K562 (cell line): ENCODE data around the gene GSX2. TPM values are rescaled to one million over a fixed set of nuclear protein-coding genes. Genes with fewer than 3 reads are reported as not detected.

ENCODE experiments used
- ATAC-seq: fragments of 200-7000 bp; cut with Tn5 transposase; 3 replicates; pipeline ENCODE4 v1.9.1; 2020; ENCODE audit warnings: moderate library complexity
- BruUV-seq: library from RNA; stranded (reverse); fragments of 400-500 nt; replicated peaks from 2 replicates; lab custom pipeline; 2021; lab: Mats Ljungman, UMichigan
- CTCF ChIA-PET: fragments of 300-600 bp; formaldehyde crosslinking; extraction: SDS; loops from one replicate; lab custom pipeline; 2021; ENCODE audit warnings: low intra/inter-chr PET ratio; lab: Yijun Ruan, JAX
- POLR2A ChIA-PET: fragments of 300-600, 350-650 bp; sonication (Branson Sonifier 250); formaldehyde crosslinking; extraction: SDS; loops from one replicate; lab custom pipeline; 2021; ENCODE audit warnings: antibody characterized with exemption, inconsistent platforms; lab: Yijun Ruan, JAX
- DNase-seq, 4 experiments: peaks; one replicate each; pipeline versions ENCODE4 v3.0.0 to v3.0.0-alpha.2; 2011 to 2018; ENCODE audit warnings: low spot score in 3 of 4, mixed read lengths in 3 of 4; ENCODE audit errors: extremely low read depth in 1 of 4
- FAIRE-seq: peaks from 2 replicates; lab custom pipeline; 2011; peaks lifted over from hg19 to GRCh38; lab: Jason Lieb, UNC
- H2AFZ ChIP-seq: 2 replicates; pipeline ENCODE4 v1.6.0; 2011; ENCODE audit warnings: low read depth, low read length, control low read depth, inconsistent platforms
- H3K27ac ChIP-seq: fragments of 200-600 bp; 3 replicates; pipeline ENCODE4 v1.8.0; 2011; ENCODE audit warnings: low read depth, mild to moderate bottlenecking, control low read depth, inconsistent platforms, low read length, moderate library complexity, mixed read lengths; ENCODE audit errors: extremely low read depth
- H3K27me3 ChIP-seq, 2 experiments: fragments of 300-600 bp in 1 of 2; 2 replicates in 1 of 2; 3 replicates in 1 of 2; pipeline versions ENCODE4 v1.6.0 to v1.8.0; 2011; ENCODE audit warnings: inconsistent platforms in 2 of 2, low read length in 2 of 2, mild to moderate bottlenecking in 1 of 2, mixed read lengths in 1 of 2, moderate library complexity in 1 of 2; ENCODE audit not compliant: control insufficient read depth in 2 of 2, insufficient read depth in 2 of 2
- H3K36me3 ChIP-seq: fragments of 300-600 bp; 3 replicates; pipeline ENCODE4 v1.8.0; 2011; ENCODE audit warnings: mild to moderate bottlenecking, low read length, inconsistent platforms; ENCODE audit not compliant: control insufficient read depth, insufficient read depth
- H3K4me1 ChIP-seq, 2 experiments: fragments of 200-600 bp in 1 of 2; replicated peaks in 1 of 2; 2 replicates in 1 of 2; 3 replicates in 1 of 2; pipeline versions ENCODE4 v1.5.1 to v1.8.0; 2011; ENCODE audit warnings: inconsistent platforms in 2 of 2, low read length in 2 of 2, mild to moderate bottlenecking in 1 of 2, mixed read lengths in 1 of 2, moderate library complexity in 1 of 2; ENCODE audit not compliant: control insufficient read depth in 2 of 2, insufficient read depth in 2 of 2
- H3K4me2 ChIP-seq: 2 replicates; pipeline ENCODE4 v1.6.1; 2011; ENCODE audit warnings: low read length, control low read depth, inconsistent platforms, mixed read lengths; ENCODE audit not compliant: insufficient read depth
- H3K4me3 ChIP-seq: fragments of 200-600 bp; sonication (generic), shearing (Covaris generic); 2 replicates; pipeline ENCODE4 v1.5.1; 2016; ENCODE audit warnings: control low read depth, inconsistent platforms
- H3K79me2 ChIP-seq: fragments of 200-600 bp; 3 replicates; pipeline ENCODE4 v1.8.0; 2011; ENCODE audit warnings: low read length, inconsistent platforms; ENCODE audit not compliant: control insufficient read depth, insufficient read depth
- H3K9ac ChIP-seq, 2 experiments: 2 replicates each; pipeline versions ENCODE4 v1.6.0 to v1.6.1; 2011; ENCODE audit warnings: low read depth in 2 of 2, low read length in 2 of 2, control low read depth in 1 of 2, inconsistent platforms in 1 of 2, mild to moderate bottlenecking in 1 of 2, mixed read lengths in 1 of 2; ENCODE audit not compliant: insufficient read depth in 1 of 2
- H3K9me1 ChIP-seq: one replicate; pipeline ENCODE4 v1.6.0; 2011; ENCODE audit warnings: inconsistent platforms, mild to moderate bottlenecking, low read length, moderate library complexity; ENCODE audit not compliant: control insufficient read depth, insufficient read depth
- H3K9me3 ChIP-seq: replicated peaks from 2 replicates; pipeline ENCODE4 v1.5.1; 2011; ENCODE audit warnings: low read depth, low read length, inconsistent platforms; ENCODE audit not compliant: control insufficient read depth, insufficient read depth
- H4K20me1 ChIP-seq: replicated peaks from 2 replicates; pipeline ENCODE4 v1.6.1; 2011; ENCODE audit warnings: low read length, inconsistent platforms, mixed read lengths; ENCODE audit not compliant: control insufficient read depth, insufficient read depth
- ATF7 ChIP-seq: fragments of 450-650 bp; IDR thresholded peaks from 2 replicates; pipeline ENCODE4 v1.7.1; 2014; ENCODE audit warnings: mild to moderate bottlenecking, moderate library complexity
- JUNB ChIP-seq: fragments of 450-650 bp; formaldehyde crosslinking; conservative IDR thresholded peaks from 2 replicates; pipeline ENCODE4 v1.4.0; 2020; ENCODE audit warnings: mild to moderate bottlenecking
- LEF1 ChIP-seq: fragments of 450-650 bp; IDR thresholded peaks from 2 replicates; pipeline ENCODE4 v1.6.1; 2016; ENCODE audit warnings: mild to moderate bottlenecking
- MEF2A ChIP-seq: IDR thresholded peaks from 2 replicates; pipeline ENCODE4 v1.6.1; 2011; ENCODE audit warnings: low read depth, mild to moderate bottlenecking, low read length, moderate library complexity; ENCODE audit not compliant: control insufficient read depth
- OTX1 ChIP-seq: fragments of 450-650 bp; formaldehyde crosslinking; IDR thresholded peaks from 2 replicates; pipeline ENCODE4 v1.4.0; 2022; ENCODE audit warnings: mild to moderate bottlenecking
- PHTF2 ChIP-seq: fragments of 250-450 bp; sonication (Bioruptor Pico); IDR thresholded peaks from 2 replicates; pipeline ENCODE4 v1.5.0; 2021; ENCODE audit warnings: mild to moderate bottlenecking
- TRIM25 ChIP-seq: fragments of 450-650 bp; IDR thresholded peaks from 2 replicates; pipeline ENCODE4 v1.7.0; 2016; ENCODE audit warnings: borderline replicate concordance
- U2AF1 ChIP-seq: fragments of 200-400 bp; formaldehyde crosslinking; optimal IDR thresholded peaks from 2 replicates; pipeline ENCODE3; 2017; ENCODE audit warnings: mild to moderate bottlenecking, low read depth, low read length, moderate library complexity
- WGBS: fragments of 100-300 bp; shearing (Covaris generic); methylation state at CpG from one replicate; pipeline ENCODE4 v1.1.6; 2016; ENCODE audit warnings: low coverage, mixed read lengths; ENCODE audit not compliant: insufficient coverage; ENCODE audit errors: missing lambda C conversion rate; 5-methylcytosine and 5-hydroxymethylcytosine counted together
- in situ Hi-C: fragments of 300-500 bp; cut with MboI; formaldehyde crosslinking; loops from 4 replicates; pipeline ENCODE4 v1.15.0; 2018; ENCODE audit warnings: inconsistent platforms, mixed read lengths
- intact Hi-C: fragments of 100-400 bp; cut with micrococcal nuclease; formaldehyde crosslinking; loops from 2 replicates; pipeline ENCODE4 v1.14.2; 2022
- polyA plus RNA-seq, 8 experiments: library from polyadenylated mRNA; depleted of rRNA in 4 of 8; stranded (reverse) in 5 of 8; unstranded in 3 of 8; fragments of >200 nt; fragmentation: Nextera tagmentation in 2 of 8; fragmentation: Illumina TruSeq in 1 of 8; extraction: Ambion mirVana in 2 of 8; extraction: Trizol in 1 of 8; gene quantifications; 2 replicates each; pipeline versions ENCODE4 v1.2.1 to v1.2.3, GENCODE V29; 2011 to 2014; ENCODE audit warnings: inconsistent platforms in 1 of 8, missing spikeins in 1 of 8
- total RNA-seq, 7 experiments: library from RNA; depleted of rRNA in 6 of 7; stranded (reverse); fragments of >200 nt in 6 of 7; fragmentation: Illumina TruSeq in 2 of 7; extraction: Trizol in 2 of 7; gene quantifications; 2 replicates each; pipeline versions ENCODE4 v1.2.1 to v1.2.3, GENCODE V29; 2011 to 2021; ENCODE audit warnings: low replicate concordance in 1 of 7
- TF ChIP-seq, protein P1 (sequence below), 2 experiments: fragments of 200-800 bp in 1 of 2; sonication (Bioruptor generic) in 1 of 2; sonication (generic) in 1 of 2; formaldehyde crosslinking in 1 of 2; IDR thresholded peaks in 1 of 2; conservative IDR thresholded peaks in 1 of 2; 2 replicates each; pipeline versions ENCODE4 v1.5.0 to v1.6.1; 2016 to 2020; ENCODE audit warnings: missing compliant biosample characterization in 1 of 2, missing genetic modification characterization in 1 of 2, missing genetic modification reagents in 1 of 2

Gene GSX2
- total and polyA plus RNA-seq, 9 of the 15 experiments (the other 6 are each of a cell fraction or from before 2014, with no cell fraction given) = not detected

DNA sequence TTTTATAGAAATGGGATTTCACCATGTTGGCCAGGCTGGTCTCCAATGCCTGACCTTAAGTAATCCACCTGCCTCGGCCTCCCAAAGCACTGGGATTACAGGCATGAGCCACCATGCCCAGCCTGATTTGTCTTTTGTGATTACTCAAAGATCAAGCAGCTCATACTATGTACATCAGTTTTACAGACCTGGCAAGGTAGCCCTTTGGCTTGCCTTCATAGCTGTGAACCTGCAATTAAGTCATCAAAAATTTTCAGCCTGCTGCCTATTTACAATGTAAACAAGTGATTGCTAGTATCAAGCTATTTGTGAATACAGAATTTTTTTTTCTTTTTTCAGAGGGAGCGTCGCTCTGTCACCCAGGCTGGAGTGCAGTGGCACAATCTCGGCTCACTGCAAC, 46.2 kb downstream of the GSX2 start:
- WGBS = 0% methylated on average over 4 of the region's 4 CpGs
- Histone ChIP-seq H4K20me1 (no peaks in the 10 kb centered on the region), H3K4me1 (no peaks in the 10 kb centered on the region), H3K36me3 (no peaks in the 10 kb centered on the region), H3K27ac (no peak overlapping the region), H3K27me3 (peaks cover 4 to 21% of the 10 kb centered on the region in 2 experiments; a peak in 3 of 5 replicates), H3K4me3 (no peak overlapping the region), H3K9me1 (no peaks in the 10 kb centered on the region), H2AFZ (no peak overlapping the region), H3K4me2 (no peak overlapping the region), H3K79me2 (no peaks in the 10 kb centered on the region), H3K9me3 (no peaks in the 10 kb centered on the region)
- ChIA-PET CTCF (no interaction called here), POLR2A (no interaction called here)
- DNase-seq (no peak), ATAC-seq (no peak)
- BruUV-seq = no TSS peak
- in situ Hi-C loops = no loop called here
- intact Hi-C loops = no loop called here
- no peak for TF ChIP-seq ATF7
- TF ChIP-seq U2AF1 = no peak
- TF ChIP-seq, all 486 proteins: peak for 0
- FAIRE-seq = no peak
- no peak overlapping the region for H3K9ac ChIP-seq

- Histone ChIP-seq H3K9me1 (no peaks in the 10 kb centered on the region), H3K36me3 (no peaks in the 10 kb centered on the region), H3K9me3 (no peaks in the 10 kb centered on the region), H3K4me2 (no peak overlapping the region), H4K20me1 (no peaks in the 10 kb centered on the region), H3K27me3 (peaks cover 4 to 21% of the 10 kb centered on the region in 2 experiments; a peak in 3 of 5 replicates), H2AFZ (no peak overlapping the region), H3K79me2 (no peaks in the 10 kb centered on the region), H3K4me3 (no peak overlapping the region), H3K4me1 (no peaks in the 10 kb centered on the region), H3K9ac (no peak overlapping the region), H3K27ac (no peak overlapping the region)
- FAIRE-seq (no peak), ATAC-seq (no peak; the same call in 2 of the 3 replicates), DNase-seq (no peak)
- POLR2A ChIA-PET = no interaction called here
- no TSS peak for BruUV-seq
- CTCF ChIA-PET = no interaction called here
- in situ Hi-C loops = no loop called here
- intact Hi-C loops = no loop called here
- 6% methylated on average over 3 of the region's 46 CpGs for WGBS
- TF ChIP-seq TRIM25 (no peak), MEF2A (no peak), JUNB (no peak), PHTF2 (CRISPR knock-in tag) (no peak), LEF1 (no peak), OTX1 (CRISPR knock-in tag) (no peak)
- TF ChIP-seq, protein P1, sequence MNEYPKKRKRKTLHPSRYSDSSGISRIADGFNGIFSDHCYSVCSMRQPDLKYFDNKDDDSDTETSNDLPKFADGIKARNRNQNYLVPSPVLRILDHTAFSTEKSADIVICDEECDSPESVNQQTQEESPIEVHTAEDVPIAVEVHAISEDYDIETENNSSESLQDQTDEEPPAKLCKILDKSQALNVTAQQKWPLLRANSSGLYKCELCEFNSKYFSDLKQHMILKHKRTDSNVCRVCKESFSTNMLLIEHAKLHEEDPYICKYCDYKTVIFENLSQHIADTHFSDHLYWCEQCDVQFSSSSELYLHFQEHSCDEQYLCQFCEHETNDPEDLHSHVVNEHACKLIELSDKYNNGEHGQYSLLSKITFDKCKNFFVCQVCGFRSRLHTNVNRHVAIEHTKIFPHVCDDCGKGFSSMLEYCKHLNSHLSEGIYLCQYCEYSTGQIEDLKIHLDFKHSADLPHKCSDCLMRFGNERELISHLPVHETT (CRISPR knock-in tag; conservative IDR thresholded peaks at IDR 0.05 in 1 of 2, IDR thresholded peaks at IDR 0.05 in 1 of 2) = no peak
These were observed 49.4 kb downstream of the GSX2 start for GRCh38 chr4:54149323-54149722.
